Activated naive CD4-positive, alpha-beta T cell treated with anti-CD3 and anti-CD28 coated beads, Interleukin-2, amount 50 U/mL, for 24 hours (primary cell): ENCODE data around the gene CAV2.

Experiments
- H3K27ac Mint-ChIP-seq: one replicate; pipeline ENCODE4 v1.8.0; 2021; ENCODE audit warnings: mild to moderate bottlenecking, mixed read lengths
- H3K27me3 Mint-ChIP-seq: one replicate; pipeline ENCODE4 v1.8.0; 2021; ENCODE audit warnings: mixed read lengths
- H3K36me3 Mint-ChIP-seq: one replicate; pipeline ENCODE4 v1.8.0; 2021; ENCODE audit warnings: mixed read lengths
- H3K4me1 Mint-ChIP-seq: one replicate; pipeline ENCODE4 v1.8.0; 2021; ENCODE audit warnings: mixed read lengths
- H3K4me3 Mint-ChIP-seq: one replicate; pipeline ENCODE4 v1.8.0; 2021; ENCODE audit warnings: mild to moderate bottlenecking, mixed read lengths
- H3K9me3 Mint-ChIP-seq: one replicate; pipeline ENCODE4 v1.8.0; 2021; ENCODE audit warnings: mixed read lengths

CAV2 gene

GRCh38 chr7:116509982-116510579, 10.5 kb downstream of the CAV2 start:
- no peaks in the 10 kb centered on the region for H3K9me3 Mint-ChIP-seq
- H3K27ac Mint-ChIP-seq: no peak overlapping the region
- H3K27me3 Mint-ChIP-seq: peaks cover 29% of the 10 kb centered on the region
- peaks cover 13% of the 10 kb centered on the region for H3K4me1 Mint-ChIP-seq
- no peak overlapping the region for H3K4me3 Mint-ChIP-seq
- H3K36me3 Mint-ChIP-seq: no peaks in the 10 kb centered on the region

- Mint-ChIP-seq H3K36me3 (no peaks in the 10 kb centered on the region), H3K27ac (no peak overlapping the region), H3K9me3 (no peaks in the 10 kb centered on the region), H3K4me1 (peaks cover 13% of the 10 kb centered on the region), H3K27me3 (peaks cover 30% of the 10 kb centered on the region), H3K4me3 (no peak overlapping the region)
Observed at GRCh38 chr7:116510795-116511194, 11.3 kb downstream of the CAV2 start.

GRCh38 chr7:116511552-116512519, 12.3 kb downstream of the CAV2 start:
- Mint-ChIP-seq H3K27me3 (peaks cover 30% of the 10 kb centered on the region), H3K27ac (no peak overlapping the region), H3K36me3 (no peaks in the 10 kb centered on the region), H3K9me3 (no peaks in the 10 kb centered on the region), H3K4me3 (peak overlapping the region; percentile 87), H3K4me1 (peaks cover 13% of the 10 kb centered on the region)

- no peaks in the 10 kb centered on the region for H3K36me3 Mint-ChIP-seq
- peaks cover 13% of the 10 kb centered on the region for H3K4me1 Mint-ChIP-seq
- no peak overlapping the region for H3K27ac Mint-ChIP-seq
- no peaks in the 10 kb centered on the region for H3K9me3 Mint-ChIP-seq
- peaks cover 29% of the 10 kb centered on the region for H3K27me3 Mint-ChIP-seq
- no peak overlapping the region for H3K4me3 Mint-ChIP-seq
Observed at GRCh38 chr7:116512520-116513188, 13.1 kb downstream of the CAV2 start.

- Mint-ChIP-seq H3K27me3 (peaks cover 28% of the 10 kb centered on the region), H3K36me3 (no peaks in the 10 kb centered on the region), H3K27ac (no peak overlapping the region), H3K4me1 (peaks cover 13% of the 10 kb centered on the region), H3K4me3 (no peak overlapping the region), H3K9me3 (no peaks in the 10 kb centered on the region)
Observed at GRCh38 chr7:116515584-116515983, 16.0 kb downstream of the CAV2 start.

GRCh38 chr7:116516324-116516723, 16.8 kb downstream of the CAV2 start:
- Mint-ChIP-seq H3K27me3 (peaks cover 26% of the 10 kb centered on the region), H3K9me3 (no peaks in the 10 kb centered on the region), H3K4me3 (no peak overlapping the region), H3K27ac (no peak overlapping the region), H3K36me3 (no peaks in the 10 kb centered on the region), H3K4me1 (peaks cover 11% of the 10 kb centered on the region)

GRCh38 chr7:116517626-116518025, 18.1 kb downstream of the CAV2 start:
- no peak overlapping the region for H3K4me3 Mint-ChIP-seq
- no peaks in the 10 kb centered on the region for H3K36me3 Mint-ChIP-seq
- H3K4me1 Mint-ChIP-seq: no peaks in the 10 kb centered on the region
- no peak overlapping the region for H3K27ac Mint-ChIP-seq
- H3K27me3 Mint-ChIP-seq: peaks cover 29% of the 10 kb centered on the region
- H3K9me3 Mint-ChIP-seq: no peaks in the 10 kb centered on the region

- Mint-ChIP-seq H3K27me3 (peaks cover 32% of the 10 kb centered on the region), H3K9me3 (no peaks in the 10 kb centered on the region), H3K36me3 (no peaks in the 10 kb centered on the region), H3K4me3 (no peak overlapping the region), H3K27ac (no peak overlapping the region), H3K4me1 (no peaks in the 10 kb centered on the region)
Observed at GRCh38 chr7:116518961-116519360, 19.4 kb downstream of the CAV2 start.

- Mint-ChIP-seq H3K36me3 (no peaks in the 10 kb centered on the region), H3K4me1 (peaks cover 13% of the 10 kb centered on the region), H3K27me3 (peaks cover 37% of the 10 kb centered on the region), H3K9me3 (no peaks in the 10 kb centered on the region), H3K27ac (no peak overlapping the region), H3K4me3 (no peak overlapping the region)
Observed at GRCh38 chr7:116521046-116521664, 21.6 kb downstream of the CAV2 start.

GRCh38 chr7:116522247-116522646, 22.7 kb downstream of the CAV2 start:
- no peaks in the 10 kb centered on the region for H3K9me3 Mint-ChIP-seq
- H3K27ac Mint-ChIP-seq: no peak overlapping the region
- H3K36me3 Mint-ChIP-seq: no peaks in the 10 kb centered on the region
- H3K27me3 Mint-ChIP-seq: peaks cover 44% of the 10 kb centered on the region
- H3K4me3 Mint-ChIP-seq: no peak overlapping the region
- H3K4me1 Mint-ChIP-seq: peaks cover 21% of the 10 kb centered on the region

- Mint-ChIP-seq H3K4me3 (peak overlapping the region; percentile 19), H3K9me3 (no peaks in the 10 kb centered on the region), H3K27me3 (peaks cover 54% of the 10 kb centered on the region), H3K27ac (no peak overlapping the region), H3K4me1 (peaks cover 21% of the 10 kb centered on the region), H3K36me3 (no peaks in the 10 kb centered on the region)
Observed at GRCh38 chr7:116524221-116524608, 24.7 kb downstream of the CAV2 start.

- H3K27me3 Mint-ChIP-seq: peaks cover 52% of the 10 kb centered on the region
- no peak within 1 kb of the TSS for H3K27ac Mint-ChIP-seq
Observed at GRCh38 chr7:116524609-116525297, 25.2 kb downstream of the CAV2 start, which contains the start of gene CAV1. CAV1 (plus strand) TSS chr7:116525036; CDS start chr7:116525063, 27 bp downstream.

GRCh38 chr7:116525298-116525912, 25.9 kb downstream of the CAV2 start:
- Mint-ChIP-seq H3K36me3 (no peaks in the 10 kb centered on the region), H3K9me3 (no peaks in the 10 kb centered on the region), H3K4me1 (peaks cover 21% of the 10 kb centered on the region), H3K4me3 (peak overlapping the region; percentile 83), H3K27me3 (peaks cover 51% of the 10 kb centered on the region), H3K27ac (no peak overlapping the region)

More at GRCh38 chr7:116524609-116525297, 25.2 kb downstream of the CAV2 start, which contains the start of gene CAV1:
- Mint-ChIP-seq H3K9me3 (no peaks in the 10 kb centered on the region), H3K36me3 (no peaks in the 10 kb centered on the region), H3K4me3 (peak within 1 kb of the TSS; percentile 83), H3K4me1 (peaks cover 21% of the 10 kb centered on the region)
